OCI-LY1 (cell line): Measurements from ENCODE around the gene KLK14.

Source experiments
- H2AFZ ChIP-seq: fragments of 200-600 bp; sonication (generic), shearing (Covaris generic); 2 replicates; pipeline ENCODE4 v1.6.0; 2014; ENCODE audit warnings: antibody characterized with exemption, mild to moderate bottlenecking, low read length
- H3F3A ChIP-seq: fragments of 200-600 bp; sonication (generic), shearing (Covaris generic); 2 replicates; pipeline ENCODE4 v1.6.0; 2014; ENCODE audit warnings: mild to moderate bottlenecking, antibody characterized with exemption, low read length, moderate library complexity; ENCODE audit not compliant: insufficient read depth
- H3K27ac ChIP-seq: fragments of 200-600 bp; sonication (generic); 2 replicates; pipeline ENCODE4 v1.5.1; 2014; ENCODE audit warnings: low read length, mixed run types, mild to moderate bottlenecking, low read depth; ENCODE audit not compliant: poor library complexity, severe bottlenecking
- H3K27me3 ChIP-seq: fragments of 200-600 bp; sonication (generic); 2 replicates; pipeline ENCODE4 v1.6.0; 2014; ENCODE audit warnings: antibody characterized with exemption, mild to moderate bottlenecking, low read length, moderate library complexity; ENCODE audit not compliant: insufficient read depth
- H3K36me3 ChIP-seq: fragments of 200-600 bp; sonication (generic); 2 replicates; pipeline ENCODE4 v1.6.1; 2014; ENCODE audit warnings: mild to moderate bottlenecking, antibody characterized with exemption, low read length, moderate library complexity, mixed read lengths; ENCODE audit not compliant: insufficient read depth
- H3K4me1 ChIP-seq: fragments of 200-600 bp; sonication (generic); 2 replicates; pipeline ENCODE4 v1.5.1; 2014; ENCODE audit warnings: mild to moderate bottlenecking, low read length, moderate library complexity; ENCODE audit not compliant: insufficient read depth, severe bottlenecking
- H3K4me2 ChIP-seq: fragments of 200-600 bp; sonication (generic), shearing (Covaris generic); 2 replicates; pipeline ENCODE4 v1.6.1; 2014; ENCODE audit warnings: low read length
- H3K4me3 ChIP-seq: fragments of 200-600 bp; sonication (generic); 2 replicates; pipeline ENCODE4 v1.5.1; 2014; ENCODE audit warnings: low read length, low read depth, mild to moderate bottlenecking, mixed read lengths; ENCODE audit not compliant: poor library complexity, severe bottlenecking
- H3K79me2 ChIP-seq: fragments of 200-600 bp; shearing (Covaris generic); 2 replicates; pipeline ENCODE4 v1.6.1; 2016; ENCODE audit warnings: mixed run types, low read length, mixed read lengths; ENCODE audit not compliant: insufficient read depth
- H3K9ac ChIP-seq: fragments of 200-600 bp; sonication (generic), shearing (Covaris generic); 2 replicates; pipeline ENCODE4 v1.6.1; 2014; ENCODE audit warnings: mild to moderate bottlenecking, low read length, mixed read lengths
- H3K9me2 ChIP-seq: fragments of 200-600 bp; sonication (generic), shearing (Covaris generic); 2 replicates; pipeline ENCODE4 v1.6.1; 2014; ENCODE audit warnings: low read depth, mild to moderate bottlenecking, low read length, mixed read lengths
- H3K9me3 ChIP-seq: fragments of 200-600 bp; shearing (Covaris generic); 2 replicates; pipeline ENCODE4 v1.6.1; 2014; ENCODE audit warnings: low read length, mixed read lengths
- H4K20me1 ChIP-seq: fragments of 200-600 bp; sonication (generic), shearing (Covaris generic); 2 replicates; pipeline ENCODE4 v1.6.0; 2016; ENCODE audit warnings: mild to moderate bottlenecking, low read length; ENCODE audit not compliant: insufficient read depth
- CTCF ChIP-seq: fragments of 200-600 bp; sonication (generic), shearing (Covaris generic); IDR thresholded peaks from 2 replicates; pipeline ENCODE4 v1.5.1; 2017; ENCODE audit warnings: mild to moderate bottlenecking, antibody characterized with exemption, low read length, moderate library complexity, mixed read lengths
- EZH2 ChIP-seq: fragments of 200-600 bp; sonication (generic), shearing (Covaris generic); IDR thresholded peaks from 2 replicates; pipeline ENCODE4 v1.8.0; 2017; ENCODE audit warnings: borderline replicate concordance, mixed run types, mild to moderate bottlenecking, antibody characterized with exemption, low read length, moderate library complexity, mixed read lengths

The KLK14 gene

GRCh38 chr19:51075998-51076397 is 6.7 kb downstream of the KLK14 start:
- Histone ChIP-seq H3K36me3 (no peaks in the 10 kb centered on the region), H3K79me2 (no peaks in the 10 kb centered on the region), H3K27ac (no peak overlapping the region), H2AFZ (no peak overlapping the region), H3K9me3 (0 out of 2 replicates have a peak, but pooled peaks cover 4% of the 10 kb centered on the region), H3K4me1 (no peaks in the 10 kb centered on the region), H3K4me2 (no peak overlapping the region), H3F3A (no peaks in the 10 kb centered on the region), H3K9me2 (no peaks in the 10 kb centered on the region), H3K9ac (no peak overlapping the region), H3K4me3 (no peak overlapping the region), H4K20me1 (no peaks in the 10 kb centered on the region), H3K27me3 (0 out of 2 replicates have a peak, but pooled peaks cover 3% of the 10 kb centered on the region)
- TF ChIP-seq CTCF (no peak), EZH2 (no peak)

DNA sequence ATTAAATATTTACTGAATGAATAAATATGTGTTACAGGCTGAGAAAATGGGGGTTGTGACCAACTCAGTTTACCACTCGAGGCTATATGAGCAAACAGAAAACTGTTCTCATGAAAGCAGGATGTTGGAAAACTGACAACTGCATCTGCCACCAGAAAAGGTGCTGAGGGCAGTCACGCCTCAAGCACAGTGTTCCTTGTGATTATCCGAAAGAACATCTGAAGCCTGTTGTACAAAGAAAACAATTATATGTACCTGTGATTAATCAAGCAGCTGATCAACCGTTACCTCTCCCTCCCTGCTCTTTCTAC is 11.6 kb downstream of the KLK14 start:
- Histone ChIP-seq H3K9me3 (0 out of 2 replicates have a peak, but pooled peaks cover 4% of the 10 kb centered on the region), H3K9ac (no peak overlapping the region), H3K27ac (no peak overlapping the region), H3K27me3 (peaks cover 3% of the 10 kb centered on the region), H3K79me2 (no peaks in the 10 kb centered on the region), H2AFZ (no peak overlapping the region), H3K4me1 (no peaks in the 10 kb centered on the region), H3K36me3 (no peaks in the 10 kb centered on the region), H3K4me3 (no peak overlapping the region), H3K4me2 (no peak overlapping the region), H3K9me2 (no peaks in the 10 kb centered on the region), H4K20me1 (no peaks in the 10 kb centered on the region), H3F3A (no peaks in the 10 kb centered on the region)
- TF ChIP-seq EZH2 (no peak), CTCF (no peak)

- H4K20me1 ChIP-seq, result no peaks in the 10 kb centered on the region
- H3K9me2 ChIP-seq, result no peaks in the 10 kb centered on the region
- H3K9me3 ChIP-seq, result 0 out of 2 replicates have a peak, but pooled peaks cover 4% of the 10 kb centered on the region
- H3K4me2 ChIP-seq, result no peak overlapping the region
- TF ChIP-seq EZH2, result no peak
- no peak for TF ChIP-seq CTCF
- H3K4me3 ChIP-seq, result no peak overlapping the region
- no peaks in the 10 kb centered on the region for H3K36me3 ChIP-seq
- H2AFZ ChIP-seq, result no peak overlapping the region
- no peak overlapping the region for H3K9ac ChIP-seq
- H3K4me1 ChIP-seq, result no peaks in the 10 kb centered on the region
- no peaks in the 10 kb centered on the region for H3K79me2 ChIP-seq
- H3K27me3 ChIP-seq, result peaks cover 2% of the 10 kb centered on the region
- H3F3A ChIP-seq, result no peaks in the 10 kb centered on the region
- H3K27ac ChIP-seq, result no peak overlapping the region
Observed at GRCh38 chr19:51070334-51071094, 12.2 kb downstream of the KLK14 start.
